Measurements from ENCODE around the gene PTPRD.

The PTPRD gene

DNA sequence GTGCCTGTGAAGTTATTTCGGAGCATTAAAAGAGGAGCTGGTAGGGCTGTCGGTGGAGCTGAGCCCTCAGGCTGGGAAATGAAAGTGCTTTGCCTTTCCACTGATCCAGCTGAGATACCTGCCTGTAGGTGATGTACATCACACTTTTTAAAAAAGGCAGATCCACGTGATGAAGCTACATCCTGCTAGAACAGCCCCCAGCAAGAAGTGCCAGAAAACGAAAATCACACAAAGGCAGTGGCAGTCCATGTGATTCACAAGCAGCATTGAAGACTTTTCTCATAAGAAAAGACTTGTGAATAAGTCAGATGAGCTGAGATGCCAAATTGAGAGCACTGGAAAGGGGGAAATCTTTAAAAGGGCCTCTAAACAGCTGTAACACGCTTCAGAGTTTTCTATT, 765.1 kb downstream of the PTPRD start:
- no peak for DNase-seq

DNA sequence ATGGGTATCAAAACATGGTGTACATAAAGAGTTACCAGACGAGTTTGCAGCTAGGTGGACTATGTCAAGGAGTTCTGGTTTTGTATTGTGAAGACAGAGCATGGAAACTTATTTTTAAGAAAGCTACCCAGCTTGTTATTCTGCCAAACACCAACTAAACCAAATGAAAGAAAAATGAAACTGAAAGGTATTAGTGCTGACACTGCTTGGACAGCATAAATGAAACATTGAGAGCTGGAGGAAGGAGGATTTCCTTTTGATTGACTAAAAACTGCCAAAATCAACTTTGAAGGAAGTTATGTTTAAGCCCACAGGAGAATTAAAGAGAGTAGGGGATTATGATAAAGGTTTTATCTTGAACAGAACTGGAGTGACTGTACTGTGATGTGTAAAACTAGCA, 766.2 kb downstream of the PTPRD start:
- DNase-seq = no peak

- DNase-seq = no peak
Observed at GRCh38 chr9:9820436-9820835, 792.4 kb downstream of the PTPRD start.

GRCh38 chr9:9819886-9820285, 792.9 kb downstream of the PTPRD start:
- no peak for DNase-seq

- no peak for DNase-seq
Observed at GRCh38 chr9:9817176-9817575, 795.6 kb downstream of the PTPRD start.

DNA sequence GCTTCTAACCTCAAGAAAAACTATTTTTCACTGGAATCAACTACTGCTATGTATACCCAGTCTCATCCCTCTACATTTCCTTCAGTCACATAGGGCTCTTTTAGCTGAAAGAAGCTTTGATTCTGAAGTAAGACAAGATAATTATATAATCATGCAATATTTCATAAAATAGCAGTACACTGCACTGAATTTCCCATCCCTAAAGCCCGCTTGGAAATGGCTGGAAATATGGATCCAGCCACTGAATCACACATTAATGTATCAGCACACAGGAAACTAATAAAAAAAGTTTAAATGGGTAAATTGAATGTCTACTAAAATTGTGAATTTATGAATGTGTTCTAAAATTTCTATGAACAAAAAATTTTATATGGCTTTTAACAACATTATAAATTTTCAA, 808.7 kb downstream of the PTPRD start:
- no peak for DNase-seq

DNA sequence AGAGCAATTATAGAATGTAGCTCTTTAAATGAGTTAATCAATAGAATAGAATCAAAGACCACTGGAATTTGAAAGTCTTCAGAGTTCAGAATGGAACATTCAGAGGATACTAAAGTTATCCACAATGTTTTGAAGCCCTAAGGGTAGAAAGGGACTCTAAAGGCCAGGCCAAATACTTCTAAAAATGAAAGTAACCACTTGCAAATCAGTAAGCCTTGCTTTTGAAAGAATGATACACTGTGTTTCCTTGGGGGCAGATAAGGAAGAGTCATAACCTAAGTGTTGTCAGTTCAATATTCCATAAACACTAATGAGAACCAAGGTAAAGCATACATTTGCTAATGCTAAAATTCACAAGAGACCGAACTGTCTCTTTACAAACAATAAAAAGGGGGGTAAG, 813.5 kb downstream of the PTPRD start:
- DNase-seq = no peak

DNA sequence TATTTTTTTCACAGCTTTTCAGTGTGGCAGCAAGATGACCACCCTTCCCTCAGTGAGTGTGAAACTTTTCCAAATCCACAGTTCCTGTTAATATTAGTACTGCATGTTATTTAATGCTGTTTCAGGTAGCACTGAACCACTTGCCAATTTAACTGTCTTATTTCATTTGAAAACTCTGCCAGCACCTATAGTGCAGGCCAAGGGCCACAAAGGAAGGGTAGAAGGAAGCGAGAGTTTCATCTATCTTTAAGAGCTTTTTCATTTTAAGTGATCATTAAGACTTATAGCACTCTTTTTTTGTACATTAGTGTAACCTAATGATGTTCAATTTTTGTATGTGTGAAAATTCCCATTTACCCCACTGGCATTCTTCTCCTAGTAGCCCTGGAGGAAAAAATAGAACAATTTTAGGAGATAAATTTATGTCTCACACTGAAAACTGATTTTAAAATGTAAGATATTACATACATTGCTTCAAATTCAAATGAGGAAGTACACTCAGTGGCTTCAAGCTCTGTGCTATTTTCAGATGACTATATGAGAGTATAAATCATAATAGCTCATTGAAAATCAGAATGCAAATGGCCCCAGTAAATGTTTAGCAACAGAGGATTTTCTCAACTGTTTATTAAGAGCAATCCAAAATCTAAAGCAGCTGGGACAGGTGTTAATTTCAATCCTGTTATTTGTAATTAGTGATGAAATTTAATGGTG, 820.5 kb downstream of the PTPRD start:
- no peak for DNase-seq

GRCh38 chr9:9791611-9792010, 821.2 kb downstream of the PTPRD start:
- peak; percentile 4 for DNase-seq

DNA sequence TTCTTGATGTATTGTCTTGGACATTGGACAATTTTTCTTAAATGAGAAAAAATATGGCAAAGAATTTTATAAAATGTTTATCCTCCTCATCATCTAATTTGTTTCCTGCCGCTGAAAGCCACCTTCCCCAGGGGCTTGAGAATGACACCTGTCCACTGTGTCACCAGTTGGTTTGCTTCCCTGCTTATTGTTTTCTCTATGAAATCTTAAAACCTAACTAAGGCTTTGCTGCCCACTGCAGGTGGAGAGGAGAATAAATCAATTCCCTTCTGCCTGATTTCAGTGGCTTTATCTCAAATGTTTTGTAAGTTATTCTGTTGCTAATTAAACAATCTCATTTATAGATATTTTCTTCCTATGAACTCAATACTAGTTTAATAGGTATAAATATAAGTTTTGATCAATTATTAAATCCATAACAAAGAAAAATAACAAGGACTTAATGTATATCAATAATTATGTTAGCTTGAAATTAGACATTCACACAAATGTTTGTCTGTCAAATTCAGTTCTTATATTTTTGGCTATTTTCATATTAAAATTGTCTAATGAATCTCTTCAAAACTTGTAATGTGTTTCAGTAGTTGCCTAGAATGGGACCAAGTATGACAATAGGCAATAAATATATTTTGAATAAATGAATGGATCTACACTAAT, 822.5 kb downstream of the PTPRD start:
- DNase-seq = peak; percentile 58

DNA sequence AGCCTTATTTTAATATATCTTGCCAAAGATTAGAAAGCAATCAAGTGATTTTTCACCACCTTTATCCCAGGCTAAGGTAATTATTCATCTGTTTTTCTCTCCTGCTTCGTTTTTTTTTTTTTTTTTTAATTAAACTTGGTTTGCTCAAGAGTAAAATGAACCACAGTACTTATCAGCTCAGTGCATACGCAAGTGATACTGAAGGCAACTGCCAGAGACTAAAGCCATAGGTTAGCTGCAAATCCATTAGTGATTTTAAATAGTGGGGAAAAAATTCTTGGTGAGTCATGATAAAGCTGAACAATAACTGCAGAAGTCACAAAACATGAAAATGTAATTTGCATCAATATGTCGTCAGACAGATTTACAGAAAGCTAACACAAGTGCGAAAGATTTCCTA, 829.1 kb downstream of the PTPRD start:
- DNase-seq = no peak

DNA sequence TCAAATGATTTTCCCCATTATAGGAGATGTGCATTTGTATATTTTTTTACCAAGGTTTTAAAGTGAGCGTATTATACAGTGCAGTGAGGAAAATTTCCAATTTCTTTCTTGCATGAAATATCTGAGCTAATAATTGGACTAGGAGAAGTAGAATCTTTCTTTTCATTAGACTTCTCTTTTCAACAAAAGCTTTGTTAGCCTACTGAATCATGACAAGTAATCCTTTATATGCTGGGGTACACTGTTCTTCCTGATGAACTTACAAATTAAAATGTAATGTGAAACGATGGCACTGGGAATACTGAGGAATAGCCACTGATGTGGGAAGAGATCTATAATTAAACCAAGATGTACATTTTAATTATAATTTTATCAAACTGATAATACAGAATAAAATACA, 829.6 kb downstream of the PTPRD start:
- DNase-seq = no peak

GRCh38 chr9:9778293-9778692, 834.5 kb downstream of the PTPRD start:
- no peak for DNase-seq

GRCh38 chr9:9774471-9774870, 838.3 kb downstream of the PTPRD start:
- no peak for DNase-seq

GRCh38 chr9:9771314-9771713, 841.5 kb downstream of the PTPRD start:
- no peak for DNase-seq

DNA sequence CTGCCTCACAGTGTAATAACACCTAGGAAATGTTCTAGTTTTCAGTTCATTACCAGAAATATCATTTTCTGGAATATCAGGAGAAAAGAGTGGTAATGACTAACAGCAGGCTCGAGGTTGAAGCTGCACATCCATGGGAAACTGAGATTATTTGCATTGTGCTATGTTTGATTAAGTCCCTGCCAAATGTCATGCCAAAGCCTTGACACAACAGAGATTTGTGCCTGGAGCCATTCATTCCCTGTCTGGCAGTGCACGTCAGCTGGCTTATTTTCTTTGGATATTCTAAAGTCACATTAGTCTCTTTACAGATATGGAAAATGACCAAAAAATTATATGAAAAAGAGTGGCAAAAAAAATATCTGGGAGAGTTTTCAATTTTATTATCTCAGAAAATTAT, 848.0 kb downstream of the PTPRD start:
- DNase-seq = no peak

DNA sequence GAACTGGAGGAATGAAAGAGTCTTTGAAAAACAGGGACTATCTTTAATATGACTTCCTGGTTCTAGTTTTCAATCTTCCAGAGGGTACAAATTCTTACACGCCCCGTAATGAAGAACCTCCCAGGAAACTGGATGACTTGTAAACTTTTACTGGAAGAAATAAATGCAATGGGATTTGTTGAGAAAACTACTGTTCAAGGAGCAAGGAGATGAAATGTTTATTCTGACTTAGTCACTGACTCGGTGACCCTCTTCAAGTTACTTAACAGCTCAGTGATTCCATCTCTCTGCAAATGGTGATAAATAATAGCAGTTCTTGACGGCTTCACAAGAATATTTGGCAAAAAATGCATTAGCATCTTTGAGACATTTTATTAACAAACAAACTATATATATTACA, 858.6 kb downstream of the PTPRD start:
- DNase-seq = no peak

DNA sequence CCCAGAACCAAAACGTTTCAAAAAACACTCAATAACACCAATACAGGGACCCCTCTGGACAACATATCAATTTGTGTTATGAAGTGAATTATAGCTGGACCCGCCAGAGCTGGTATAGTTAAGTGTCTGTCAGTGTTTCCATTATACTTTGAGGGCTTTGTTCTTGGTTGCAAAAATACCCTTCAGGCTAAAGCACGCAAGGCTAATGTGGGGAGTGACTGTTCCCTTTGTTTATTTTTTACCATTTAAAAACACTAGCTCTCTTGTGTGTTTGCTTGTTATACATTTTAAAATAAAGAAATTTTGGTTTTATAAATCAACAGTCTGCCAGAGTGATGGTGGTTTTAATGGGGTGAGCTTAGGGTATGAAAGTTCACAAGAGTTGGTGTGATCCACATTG, 859.5 kb downstream of the PTPRD start:
- DNase-seq = no peak

DNA sequence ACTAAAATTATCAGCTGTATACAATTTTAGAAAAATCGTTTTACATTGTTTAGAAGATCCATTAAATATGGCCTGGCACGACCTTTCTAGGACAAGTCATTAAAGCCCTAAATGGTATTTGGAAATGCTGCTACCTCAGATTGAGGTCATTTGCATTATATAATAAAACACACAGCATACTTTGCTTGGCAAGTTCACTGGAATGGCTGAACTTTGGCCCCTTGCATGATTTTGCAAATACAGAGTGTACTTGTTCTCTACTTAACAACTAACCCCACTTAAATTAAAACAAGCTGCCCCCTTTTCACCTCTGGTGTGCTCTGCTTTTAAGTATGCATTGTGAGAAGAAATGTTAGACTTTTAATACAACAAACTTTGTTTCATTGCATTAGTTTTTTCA, 860.1 kb downstream of the PTPRD start:
- no peak for DNase-seq

DNA sequence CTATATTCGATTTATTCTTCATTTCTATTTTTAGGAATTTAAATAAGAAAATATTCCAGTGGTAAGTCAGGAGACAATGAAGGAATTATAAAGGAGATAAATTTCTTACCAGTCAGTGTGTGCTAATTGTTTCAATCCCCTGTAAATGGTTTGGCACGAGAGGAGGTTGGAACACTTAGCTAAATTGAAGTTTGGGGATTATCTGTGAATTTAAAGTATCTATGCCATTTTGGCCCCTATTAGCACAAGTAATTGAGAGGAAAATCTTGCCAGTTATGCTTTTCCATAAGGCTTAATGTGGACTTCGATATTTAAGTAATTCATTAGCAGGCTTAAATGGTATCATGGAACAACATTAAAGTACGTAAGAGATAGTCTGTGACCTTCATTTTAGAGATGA, 860.8 kb downstream of the PTPRD start:
- DNase-seq = no peak

GRCh38 chr9:9750719-9751118, 862.1 kb downstream of the PTPRD start:
- DNase-seq = no peak

GRCh38 chr9:9749591-9749990, 863.2 kb downstream of the PTPRD start:
- no peak for DNase-seq

GRCh38 chr9:9747787-9748186, 865.0 kb downstream of the PTPRD start:
- DNase-seq = no peak

DNA sequence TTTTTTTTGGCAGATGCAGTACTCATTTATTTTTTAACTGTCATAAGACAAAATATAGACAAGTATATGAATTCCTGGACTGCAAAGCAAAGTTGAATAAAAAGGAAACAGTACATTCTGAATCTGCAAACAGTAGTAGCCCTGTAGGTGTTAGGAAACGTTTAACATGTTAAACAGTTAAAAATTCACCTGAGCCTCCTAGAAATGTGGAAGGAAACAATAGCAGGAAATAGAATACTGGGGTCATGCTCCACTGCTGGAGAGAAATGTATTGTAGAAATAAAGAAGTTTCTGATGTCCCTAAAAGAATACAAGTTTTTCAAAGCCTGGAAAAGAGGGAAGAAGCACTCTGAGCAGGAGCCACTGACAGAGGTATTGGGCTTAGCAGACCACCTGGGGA, 866.0 kb downstream of the PTPRD start:
- DNase-seq = no peak

DNA sequence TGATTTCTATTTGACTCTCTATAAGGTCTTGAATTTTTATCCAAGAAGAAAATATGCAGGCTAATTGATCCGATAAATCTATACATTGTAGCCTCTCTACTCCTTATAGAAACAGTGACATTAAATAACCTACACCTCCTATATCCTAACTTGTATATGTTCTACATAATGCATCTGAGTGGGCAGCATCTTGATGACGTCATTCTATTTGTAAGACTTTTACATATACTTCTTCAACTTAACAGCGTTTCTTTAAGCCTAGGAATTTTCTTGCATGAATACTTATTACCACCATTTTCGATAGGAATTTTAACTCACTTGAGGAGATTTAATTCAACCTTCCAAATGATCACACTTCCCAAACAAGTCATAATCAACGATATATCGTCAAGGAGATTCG, 869.0 kb downstream of the PTPRD start:
- DNase-seq = no peak

Measured in NCI-H2227 treated with DMSO at 0.1 percent for 48 hours (cell line).